Measurements from ENCODE around the gene RAPGEF1. TPM values are rescaled to one million over a fixed set of nuclear protein-coding genes. Genes with fewer than 3 reads are reported as not detected.
A peak's percentile ranks its signal among the peaks of the same experiment; 100 is the strongest.

The RAPGEF1 gene
- total and polyA plus RNA-seq, 10 donors, result 16.9 to 137 (median 104) TPM

DNA sequence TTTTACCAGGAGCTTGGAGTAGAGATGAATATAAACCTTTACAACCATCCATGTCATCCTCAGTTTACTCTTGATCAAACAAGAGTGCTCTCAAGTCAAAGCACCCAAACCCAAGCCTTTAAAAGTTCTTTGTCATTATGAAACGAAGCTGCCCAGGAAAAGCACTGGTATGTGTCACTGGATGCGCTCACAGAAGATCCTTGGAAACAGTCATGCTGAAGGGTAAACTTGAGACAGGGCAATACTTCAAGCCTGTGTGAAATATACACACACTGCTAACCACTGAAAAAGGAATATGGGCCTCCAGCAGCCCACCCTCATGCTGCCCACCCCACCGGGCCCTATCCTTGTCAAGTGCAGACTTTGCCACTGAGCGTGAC is 110.1 kb downstream of the RAPGEF1 start:
- 74 to 94% (median 84%) methylated on average over 4 of the region's 4 CpGs for WGBS, 5 donors
- Histone ChIP-seq H3K27me3 (replicated peaks in 1 of 7) (no peaks in the 10 kb centered on the region), H3K4me3 (no peak overlapping the region), H3K36me3 (peaks cover 3 to 90% (median 33%) of the 10 kb centered on the region in 6 donors), H3K4me1 (peaks cover 4 to 79% (median 44%) of the 10 kb centered on the region in 6 donors), H3K27ac (peak overlapping the region in 6 of 8 donors; percentile 51 to 89 (median 86)), H3K9me3 (no peaks in the 10 kb centered on the region)
- no peak for DNase-seq
- intact Hi-C loops (cut with DNase I; ENCODE audit: low total_unique reads), result no loop called here
- TF ChIP-seq POLR2A (IDR thresholded peaks at IDR 0.05), result no peak
- no peak for TF ChIP-seq POLR2AphosphoS5 (IDR thresholded peaks at IDR 0.05)
- TF ChIP-seq, protein P1, sequence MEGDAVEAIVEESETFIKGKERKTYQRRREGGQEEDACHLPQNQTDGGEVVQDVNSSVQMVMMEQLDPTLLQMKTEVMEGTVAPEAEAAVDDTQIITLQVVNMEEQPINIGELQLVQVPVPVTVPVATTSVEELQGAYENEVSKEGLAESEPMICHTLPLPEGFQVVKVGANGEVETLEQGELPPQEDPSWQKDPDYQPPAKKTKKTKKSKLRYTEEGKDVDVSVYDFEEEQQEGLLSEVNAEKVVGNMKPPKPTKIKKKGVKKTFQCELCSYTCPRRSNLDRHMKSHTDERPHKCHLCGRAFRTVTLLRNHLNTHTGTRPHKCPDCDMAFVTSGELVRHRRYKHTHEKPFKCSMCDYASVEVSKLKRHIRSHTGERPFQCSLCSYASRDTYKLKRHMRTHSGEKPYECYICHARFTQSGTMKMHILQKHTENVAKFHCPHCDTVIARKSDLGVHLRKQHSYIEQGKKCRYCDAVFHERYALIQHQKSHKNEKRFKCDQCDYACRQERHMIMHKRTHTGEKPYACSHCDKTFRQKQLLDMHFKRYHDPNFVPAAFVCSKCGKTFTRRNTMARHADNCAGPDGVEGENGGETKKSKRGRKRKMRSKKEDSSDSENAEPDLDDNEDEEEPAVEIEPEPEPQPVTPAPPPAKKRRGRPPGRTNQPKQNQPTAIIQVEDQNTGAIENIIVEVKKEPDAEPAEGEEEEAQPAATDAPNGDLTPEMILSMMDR (IDR thresholded peaks at IDR 0.05 in 8 of 11, conservative IDR thresholded peaks at IDR 0.05 in 3 of 11), result no peak

DNA sequence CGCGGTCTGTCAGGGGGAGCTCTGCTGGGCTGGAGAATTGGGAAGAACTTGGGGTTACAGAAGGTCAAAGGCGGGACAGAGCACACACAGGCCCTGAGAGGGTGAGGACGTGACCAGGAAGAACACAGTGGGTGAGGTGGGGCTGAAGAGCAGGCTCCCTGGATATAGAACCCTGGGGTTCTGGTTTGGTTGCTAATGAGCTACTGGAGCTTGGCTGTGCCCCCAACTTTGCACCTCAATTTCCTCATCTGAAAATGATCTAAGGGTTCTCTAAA is 110.7 kb downstream of the RAPGEF1 start:
- TF ChIP-seq POLR2AphosphoS5 (IDR thresholded peaks at IDR 0.05) (no peak), POLR2A (IDR thresholded peaks at IDR 0.05) (no peak)
- TF ChIP-seq, protein P1 (IDR thresholded peaks at IDR 0.05 in 8 of 11, conservative IDR thresholded peaks at IDR 0.05 in 3 of 11), result no peak
- no peak for DNase-seq
- H3K27me3 ChIP-seq (replicated peaks in 1 of 7), result no peaks in the 10 kb centered on the region
- peaks cover 3 to 90% (median 37%) of the 10 kb centered on the region in 6 donors for H3K36me3 ChIP-seq
- H3K4me1 ChIP-seq, result peaks cover 4 to 79% (median 47%) of the 10 kb centered on the region in 6 donors
- intact Hi-C loops (cut with DNase I; ENCODE audit: low total_unique reads), result no loop called here
- no peaks in the 10 kb centered on the region for H3K9me3 ChIP-seq
- WGBS, 5 donors, result 83 to 96% (median 92%) methylated on average over 4 of the region's 4 CpGs
- peak overlapping the region; percentile 31 to 89 (median 86) for H3K27ac ChIP-seq
- no peak overlapping the region for H3K4me3 ChIP-seq

DNA sequence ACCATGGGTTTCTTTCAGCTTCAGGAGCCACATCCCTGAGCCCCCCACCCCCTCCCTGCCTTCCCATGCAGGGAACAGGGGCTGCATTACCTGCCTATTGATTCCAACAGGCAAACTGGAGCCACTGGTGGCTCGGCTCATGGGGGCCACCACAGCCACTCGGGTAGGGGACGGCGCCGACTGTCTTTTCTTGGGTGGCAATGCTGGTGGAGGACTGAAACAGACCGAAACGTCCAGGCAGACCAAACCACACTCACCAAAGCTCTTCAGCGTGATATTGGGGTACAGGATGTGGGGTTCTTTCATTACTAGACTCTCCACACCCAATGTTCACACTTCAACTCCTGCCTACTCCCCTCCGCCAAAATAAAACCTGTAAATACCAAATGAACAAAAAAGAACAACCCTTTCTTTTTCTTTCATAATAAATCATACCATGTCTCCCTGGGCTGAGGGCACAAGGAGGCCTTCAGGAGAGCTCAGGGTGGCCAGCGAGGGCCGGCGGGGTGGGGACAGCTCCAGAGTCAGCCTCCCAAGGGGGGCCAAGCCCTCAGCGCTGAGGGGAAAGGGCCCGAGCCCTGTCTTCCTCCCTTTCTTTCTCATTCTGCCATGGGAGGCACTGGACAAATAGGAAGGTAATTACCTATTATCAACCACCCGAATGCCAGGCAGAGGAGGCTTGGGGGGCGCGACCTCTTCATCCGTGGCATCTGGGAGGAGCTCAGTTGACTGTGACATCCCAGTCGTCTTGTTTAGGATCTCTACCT is 111.2 kb downstream of the RAPGEF1 start:
- DNase-seq, result no peak
- peak overlapping the region; percentile 31 to 89 (median 86) for H3K27ac ChIP-seq
- H3K27me3 ChIP-seq (replicated peaks in 1 of 7), result no peaks in the 10 kb centered on the region
- intact Hi-C loops (cut with DNase I; ENCODE audit: low total_unique reads), result no loop called here
- peaks cover 4 to 84% (median 51%) of the 10 kb centered on the region in 6 donors for H3K4me1 ChIP-seq
- no peaks in the 10 kb centered on the region for H3K9me3 ChIP-seq
- WGBS, 5 donors, result 74 to 88% (median 86%) methylated on average over 13 to 19 of the region's 19 CpGs
- peak overlapping the region in 1 of 8 donors; percentile 37 for H3K4me3 ChIP-seq
- peak in 1 of 3 donors; percentile 35 for TF ChIP-seq POLR2AphosphoS5 (IDR thresholded peaks at IDR 0.05)
- TF ChIP-seq, protein P1 (IDR thresholded peaks at IDR 0.05 in 8 of 11, conservative IDR thresholded peaks at IDR 0.05 in 3 of 11), result no peak
- H3K36me3 ChIP-seq, result peaks cover 3 to 90% (median 37%) of the 10 kb centered on the region in 6 donors

GRCh38 chr9:131627648-131628458 is 112.0 kb downstream of the RAPGEF1 start:
- Histone ChIP-seq H3K27me3 (replicated peaks in 1 of 7) (no peaks in the 10 kb centered on the region), H3K36me3 (peaks cover 3 to 90% (median 38%) of the 10 kb centered on the region in 6 donors), H3K4me1 (peaks cover 4 to 92% (median 55%) of the 10 kb centered on the region in 6 donors), H3K9me3 (no peaks in the 10 kb centered on the region), H3K27ac (peak overlapping the region; percentile 31 to 89 (median 86)), H3K4me3 (peak overlapping the region in 1 of 8 donors; percentile 39)
- TF ChIP-seq, protein P1 (IDR thresholded peaks at IDR 0.05 in 8 of 11, conservative IDR thresholded peaks at IDR 0.05 in 3 of 11), result no peak
- TF ChIP-seq POLR2AphosphoS5 (IDR thresholded peaks at IDR 0.05) (peak; percentile 75 to 95 (median 79)), POLR2A (IDR thresholded peaks at IDR 0.05) (peak in 1 of 3 donors; percentile 34)
- DNase-seq, result peak; percentile 88
- WGBS, 5 donors, result 55 to 73% (median 68%) methylated on average over 21 of the region's 21 CpGs
- intact Hi-C loops (cut with DNase I; ENCODE audit: low total_unique reads), result no loop called here

Data from spleen (tissue), 11 donors.